COLO668 (cell line): ENCODE results near the gene SBK2.

Source experiments
- DNase-seq: peaks from one replicate; lab custom pipeline; 2025; ENCODE audit not compliant: unreplicated experiment; lab: John Stamatoyannopoulos, UW

Gene SBK2

GRCh38 chr19:55554741-55555152, 17.8 kb upstream of the SBK2 start:
- DNase-seq: no peak

- no peak for DNase-seq
These were observed 17.4 kb upstream of the SBK2 start for GRCh38 chr19:55554302-55554701.

- no peak for DNase-seq
These were observed 16.6 kb upstream of the SBK2 start for GRCh38 chr19:55553217-55554182.

- DNase-seq: no peak
These were observed 15.7 kb upstream of the SBK2 start for GRCh38 chr19:55552620-55553019.

GRCh38 chr19:55552206-55552605, 15.3 kb upstream of the SBK2 start:
- DNase-seq: no peak

- DNase-seq: no peak
These were observed 13.4 kb upstream of the SBK2 start for GRCh38 chr19:55550321-55550650.

- DNase-seq: peak; percentile 28
These were observed 12.8 kb upstream of the SBK2 start for GRCh38 chr19:55549500-55550320.

- no peak for DNase-seq
These were observed 10.1 kb upstream of the SBK2 start for GRCh38 chr19:55546822-55547614.

GRCh38 chr19:55546011-55546410, 9.1 kb upstream of the SBK2 start:
- no peak for DNase-seq

- DNase-seq: no peak
These were observed 8.5 kb upstream of the SBK2 start, which contains the start of gene SBK3 for GRCh38 chr19:55545443-55545842. Gene SBK3 (minus strand): TSS chr19:55545543. CDS start chr19:55545543, 0 bp downstream.

GRCh38 chr19:55544776-55545439, 8.0 kb upstream of the SBK2 start:
- DNase-seq: no peak

GRCh38 chr19:55544014-55544413, 7.1 kb upstream of the SBK2 start:
- DNase-seq: no peak

GRCh38 chr19:55543567-55543966, 6.6 kb upstream of the SBK2 start:
- no peak for DNase-seq

- DNase-seq: no peak
These were observed 5.4 kb upstream of the SBK2 start for GRCh38 chr19:55542292-55542855.

GRCh38 chr19:55541091-55541490, 4.2 kb upstream of the SBK2 start:
- no peak for DNase-seq

GRCh38 chr19:55540619-55541018, 3.7 kb upstream of the SBK2 start:
- DNase-seq: peak; percentile 28

GRCh38 chr19:55539090-55539984, 2.4 kb upstream of the SBK2 start:
- DNase-seq: no peak

GRCh38 chr19:55538132-55538531, 1.2 kb upstream of the SBK2 start:
- DNase-seq: no peak

GRCh38 chr19:55537741-55538111, 793 bp upstream of the SBK2 start:
- DNase-seq: no peak
